Mucosa of stomach (tissue), 1 donor: Measurements from ENCODE around the gene GPX4.

Experiments
- H3K27me3 ChIP-seq: one replicate; pipeline ENCODE4 v1.7.0; 2013; ENCODE audit warnings: mild to moderate bottlenecking, low read length; ENCODE audit not compliant: control insufficient read depth, insufficient read depth
- H3K36me3 ChIP-seq: one replicate; pipeline ENCODE4 v1.7.0; 2013; ENCODE audit warnings: low read length; ENCODE audit not compliant: control insufficient read depth, insufficient read depth
- H3K4me1 ChIP-seq: one replicate; pipeline ENCODE4 v1.7.0; 2013; ENCODE audit warnings: mild to moderate bottlenecking, low read length; ENCODE audit not compliant: control insufficient read depth, insufficient read depth
- H3K4me3 ChIP-seq: one replicate; pipeline ENCODE4 v1.7.0; 2013; ENCODE audit warnings: low read length
- H3K9ac ChIP-seq: one replicate; pipeline ENCODE4 v1.7.0; 2013; ENCODE audit warnings: mild to moderate bottlenecking, low read length, moderate library complexity
- H3K9me3 ChIP-seq: one replicate; pipeline ENCODE4 v1.7.0; 2013; ENCODE audit warnings: mild to moderate bottlenecking, low read length, moderate library complexity; ENCODE audit not compliant: control insufficient read depth
- donor health status: Pancreatic carcinoma.

Gene GPX4

DNA sequence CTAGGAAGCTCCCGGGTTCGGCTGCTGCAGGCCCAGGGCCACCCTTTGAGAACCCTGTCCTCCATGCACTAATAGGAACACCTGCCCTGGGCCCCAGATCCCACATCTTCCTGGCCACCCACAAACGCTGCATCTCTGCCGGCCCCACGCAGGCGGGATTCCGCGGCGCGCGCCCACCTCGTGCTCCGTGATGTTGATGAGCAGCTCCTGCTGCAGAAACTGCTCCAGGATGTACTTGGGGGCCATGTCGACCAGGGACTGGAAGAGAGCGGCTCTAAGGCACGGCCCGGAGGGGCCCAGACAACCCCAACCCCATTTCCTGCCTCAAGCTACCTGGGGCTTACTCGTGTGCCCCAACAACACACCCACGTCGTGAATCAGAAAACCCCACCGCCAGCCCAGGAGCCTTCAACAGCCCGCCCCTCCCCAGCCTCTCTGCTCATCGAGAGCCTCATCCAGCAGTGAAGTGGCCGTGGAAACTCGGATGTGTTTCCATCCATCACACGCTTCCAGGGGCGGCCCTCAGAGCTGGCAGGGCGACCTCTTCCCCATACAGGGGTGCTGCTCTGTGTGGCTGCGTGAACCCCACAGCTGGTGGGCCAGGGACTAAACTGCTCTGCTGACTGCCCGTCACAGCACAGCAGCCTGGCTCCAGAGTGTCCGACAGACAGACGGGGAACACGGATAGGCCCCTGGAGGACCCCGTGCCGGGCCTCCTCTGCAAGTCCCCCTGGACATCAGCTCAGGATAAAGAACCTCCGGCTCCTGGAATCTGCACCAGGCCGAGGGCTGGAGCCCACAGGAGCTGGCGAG lies 12.9 kb upstream of the GPX4 start:
- H3K9me3 ChIP-seq = no peaks in the 10 kb centered on the region
- no peaks in the 10 kb centered on the region for H3K27me3 ChIP-seq
- peaks cover 4% of the 10 kb centered on the region for H3K36me3 ChIP-seq
- H3K9ac ChIP-seq = no peak overlapping the region
- no peak overlapping the region for H3K4me3 ChIP-seq
- peaks cover 20% of the 10 kb centered on the region for H3K4me1 ChIP-seq

- H3K4me1 ChIP-seq = peaks cover 20% of the 10 kb centered on the region
- H3K36me3 ChIP-seq = peaks cover 4% of the 10 kb centered on the region
- H3K9ac ChIP-seq = no peak overlapping the region
- no peak overlapping the region for H3K4me3 ChIP-seq
- H3K27me3 ChIP-seq = no peaks in the 10 kb centered on the region
- no peaks in the 10 kb centered on the region for H3K9me3 ChIP-seq
Observed at GRCh38 chr19:1091544-1092175, 12.1 kb upstream of the GPX4 start.

DNA sequence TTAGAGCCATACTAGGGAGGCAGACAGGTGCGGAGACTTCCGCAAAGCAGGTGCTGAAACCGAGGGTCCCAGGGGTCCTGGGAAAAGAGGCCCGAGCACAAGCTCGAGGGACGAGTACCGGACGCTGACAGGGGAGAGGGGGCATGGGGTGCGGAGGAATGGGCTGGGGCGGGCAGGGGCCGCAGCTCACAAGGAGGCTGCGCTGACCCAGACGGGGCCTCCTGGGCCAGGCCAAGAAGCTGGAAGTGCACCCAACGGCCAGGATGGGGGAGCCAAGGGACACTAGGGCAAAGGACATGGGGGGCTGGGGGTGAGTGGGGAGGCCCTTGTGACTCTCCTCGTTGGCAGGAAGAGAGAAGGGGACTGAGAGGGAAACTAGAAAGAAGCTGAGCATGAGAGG lies 10.5 kb upstream of the GPX4 start:
- Histone ChIP-seq H3K9me3 (no peaks in the 10 kb centered on the region), H3K4me1 (peaks cover 30% of the 10 kb centered on the region), H3K9ac (no peak overlapping the region), H3K27me3 (no peaks in the 10 kb centered on the region), H3K4me3 (no peak overlapping the region), H3K36me3 (peaks cover 4% of the 10 kb centered on the region)

GRCh38 chr19:1093811-1094553 lies 9.8 kb upstream of the GPX4 start:
- Histone ChIP-seq H3K36me3 (no peaks in the 10 kb centered on the region), H3K27me3 (no peaks in the 10 kb centered on the region), H3K9ac (peak overlapping the region; percentile 71), H3K4me1 (peaks cover 37% of the 10 kb centered on the region), H3K9me3 (no peaks in the 10 kb centered on the region), H3K4me3 (peak overlapping the region; percentile 71)

GRCh38 chr19:1094655-1094977 lies 9.2 kb upstream of the GPX4 start:
- H3K27me3 ChIP-seq = no peaks in the 10 kb centered on the region
- H3K9me3 ChIP-seq = no peaks in the 10 kb centered on the region
- H3K9ac ChIP-seq = peak overlapping the region; percentile 71
- H3K4me1 ChIP-seq = peaks cover 41% of the 10 kb centered on the region
- peak overlapping the region; percentile 71 for H3K4me3 ChIP-seq
- H3K36me3 ChIP-seq = no peaks in the 10 kb centered on the region

GRCh38 chr19:1094978-1095701 lies 8.7 kb upstream of the GPX4 start, which contains the start of gene POLR2E:
TSS of gene POLR2E (minus strand) at chr19:1095375. CDS start at chr19:1095315, 60 bp downstream.
- Histone ChIP-seq H3K9ac (peak within 1 kb of the TSS; percentile 71), H3K9me3 (no peaks in the 10 kb centered on the region), H3K4me1 (peaks cover 41% of the 10 kb centered on the region), H3K4me3 (peak within 1 kb of the TSS; percentile 71), H3K27me3 (no peaks in the 10 kb centered on the region), H3K36me3 (no peaks in the 10 kb centered on the region)

GRCh38 chr19:1097810-1098176 lies 6.0 kb upstream of the GPX4 start:
- no peaks in the 10 kb centered on the region for H3K36me3 ChIP-seq
- H3K27me3 ChIP-seq = no peaks in the 10 kb centered on the region
- H3K9me3 ChIP-seq = no peaks in the 10 kb centered on the region
- peaks cover 57% of the 10 kb centered on the region for H3K4me1 ChIP-seq
- H3K4me3 ChIP-seq = no peak overlapping the region
- H3K9ac ChIP-seq = peak overlapping the region; percentile 51

DNA sequence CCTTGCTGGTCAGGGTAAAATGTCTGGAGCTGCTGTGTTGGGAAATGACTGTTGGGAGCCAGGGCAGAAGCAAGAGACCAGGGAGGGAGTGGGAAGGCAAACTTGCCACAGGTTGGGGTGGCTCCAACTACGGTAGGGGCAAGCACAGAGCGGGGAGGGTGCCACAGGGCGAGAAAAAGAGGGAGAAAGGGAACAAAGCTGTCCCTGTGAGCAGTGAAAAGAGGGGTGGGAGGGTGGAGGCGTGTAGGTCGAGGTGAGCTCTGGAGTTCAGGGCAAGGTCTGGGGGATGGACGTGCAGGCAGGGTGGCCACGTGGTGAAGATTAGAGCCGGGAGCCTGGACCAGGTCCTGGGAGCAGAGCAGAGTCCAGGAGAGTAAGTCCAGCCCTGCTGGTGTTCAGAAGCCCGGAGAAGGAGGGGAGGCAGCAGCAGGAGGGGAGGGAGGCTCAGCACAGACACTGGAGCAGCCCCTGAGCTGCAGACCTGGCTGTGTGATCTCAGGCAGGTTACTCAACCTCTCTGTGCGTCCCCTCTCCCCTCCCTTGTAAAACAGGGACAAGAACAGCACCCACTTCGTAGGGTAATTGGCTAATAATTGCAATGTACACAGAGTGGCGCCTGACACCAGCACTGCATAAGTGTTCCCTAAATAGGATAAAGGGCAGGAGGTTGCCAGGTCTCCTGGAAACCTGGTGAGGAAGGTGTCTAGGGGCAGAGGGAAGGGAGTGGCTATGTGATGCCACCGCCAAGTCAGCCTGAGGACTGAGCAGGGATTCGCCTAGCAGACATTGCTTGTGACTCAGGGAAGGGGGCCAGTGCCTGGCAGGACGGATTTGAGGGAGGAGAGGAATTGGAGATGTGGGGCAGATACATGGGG lies 5.4 kb upstream of the GPX4 start:
- no peak overlapping the region for H3K4me3 ChIP-seq
- H3K27me3 ChIP-seq = no peaks in the 10 kb centered on the region
- H3K9me3 ChIP-seq = no peaks in the 10 kb centered on the region
- peaks cover 60% of the 10 kb centered on the region for H3K4me1 ChIP-seq
- H3K9ac ChIP-seq = peak overlapping the region; percentile 51
- no peaks in the 10 kb centered on the region for H3K36me3 ChIP-seq

DNA sequence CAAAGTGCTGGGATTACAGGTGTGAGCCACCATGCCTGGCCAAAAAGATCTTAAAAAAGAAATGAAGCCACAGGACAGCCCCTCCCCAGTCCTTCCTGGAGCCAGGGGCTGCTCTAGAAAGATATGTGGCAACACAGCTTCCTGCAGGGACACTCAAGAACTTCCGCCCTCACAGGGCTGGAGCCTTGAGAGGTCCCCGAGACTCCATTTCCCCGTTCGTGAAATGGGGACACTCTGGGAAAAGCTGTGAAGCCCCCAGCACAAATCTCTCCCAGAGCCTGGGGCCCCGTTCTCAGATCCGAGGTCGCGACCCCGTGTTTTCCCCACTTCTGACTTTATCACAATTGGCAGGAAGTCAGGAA lies 2.5 kb upstream of the GPX4 start:
- H3K9ac ChIP-seq = peak overlapping the region; percentile 19
- no peaks in the 10 kb centered on the region for H3K9me3 ChIP-seq
- no peaks in the 10 kb centered on the region for H3K27me3 ChIP-seq
- no peaks in the 10 kb centered on the region for H3K36me3 ChIP-seq
- H3K4me1 ChIP-seq = peaks cover 54% of the 10 kb centered on the region
- no peak overlapping the region for H3K4me3 ChIP-seq

DNA sequence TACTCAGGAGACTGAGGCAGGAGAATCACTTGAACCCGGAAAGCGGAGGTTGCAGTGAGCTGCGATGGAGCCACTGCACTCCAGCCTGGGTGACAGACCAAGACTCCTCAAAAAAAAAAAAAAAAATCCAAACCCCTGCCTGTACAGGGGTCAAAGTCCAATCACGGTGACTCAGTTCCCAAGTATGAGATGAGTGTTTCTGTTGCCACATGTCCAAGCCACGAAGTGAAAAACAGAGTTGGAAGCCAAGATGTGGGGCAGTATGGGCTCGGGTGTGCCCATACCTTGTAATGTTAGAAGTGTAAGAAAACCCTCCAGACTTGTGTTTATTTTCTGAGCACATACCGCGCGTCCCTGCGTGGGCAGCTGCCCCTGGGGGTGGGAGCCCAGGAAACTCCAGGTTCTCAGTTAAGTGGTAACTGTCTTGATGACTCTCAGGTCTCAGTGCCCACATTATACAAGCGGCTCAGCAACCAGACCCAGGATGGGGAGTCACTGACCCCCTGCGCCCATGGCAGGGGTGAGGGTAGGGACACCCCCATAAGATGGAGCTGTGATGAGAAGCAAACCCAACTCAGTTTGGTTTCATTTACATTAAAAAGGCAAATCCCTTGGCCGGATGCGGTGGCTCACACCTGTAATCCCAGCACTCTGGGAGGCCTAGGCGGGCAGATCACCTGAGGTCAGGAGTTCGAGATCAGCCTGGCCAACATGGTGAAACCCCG lies 1.2 kb upstream of the GPX4 start:
- Histone ChIP-seq H3K4me1 (peaks cover 62% of the 10 kb centered on the region), H3K9me3 (no peaks in the 10 kb centered on the region), H3K9ac (peak overlapping the region; percentile 11), H3K4me3 (no peak overlapping the region), H3K27me3 (no peaks in the 10 kb centered on the region), H3K36me3 (no peaks in the 10 kb centered on the region)
